Kidney (tissue), 14 donors: ENCODE measurements around the gene EPAS1. TPM values are rescaled to one million over a fixed set of nuclear protein-coding genes. Genes with fewer than 3 reads are reported as not detected.

ENCODE experiments used
- DNase-seq, 5 donors: peaks; one replicate each; pipeline ENCODE4 v3.0.0-alpha.2; 2013 to 2020
- FAIRE-seq: peaks from 2 replicates; lab custom pipeline; 2012; peaks lifted over from hg19 to GRCh38; lab: Jason Lieb, UNC
- H3K27ac ChIP-seq, 2 donors: one replicate each; pipeline ENCODE4 v1.7.0; 2013; ENCODE audit warnings: low read depth in 2 of 2, low read length in 2 of 2, inconsistent platforms in 1 of 2
- H3K27me3 ChIP-seq: one replicate; pipeline ENCODE4 v1.7.1; 2013; ENCODE audit warnings: low read length, inconsistent platforms; ENCODE audit not compliant: control insufficient read depth, insufficient read depth
- H3K36me3 ChIP-seq, 3 donors: one replicate each; pipeline versions ENCODE4 v1.7.0 to v1.7.1; 2013; ENCODE audit warnings: low read length in 3 of 3, control low read depth in 1 of 3, inconsistent platforms in 1 of 3; ENCODE audit not compliant: insufficient read depth in 3 of 3, control insufficient read depth in 2 of 3
- H3K4me1 ChIP-seq, 3 donors: one replicate each; pipeline versions ENCODE4 v1.7.0 to v1.7.1; 2013; ENCODE audit warnings: low read length in 3 of 3, inconsistent platforms in 1 of 3, low read depth in 1 of 3; ENCODE audit not compliant: control insufficient read depth in 2 of 3, insufficient read depth in 2 of 3
- H3K4me3 ChIP-seq, 3 donors: one replicate each; pipeline versions ENCODE4 v1.7.0 to v1.8.1; 2013; ENCODE audit warnings: low read length in 3 of 3, control low read depth in 1 of 3, inconsistent platforms in 1 of 3
- H3K9ac ChIP-seq, 3 donors: one replicate each; pipeline versions ENCODE4 v1.7.0 to v1.7.1; 2013; ENCODE audit warnings: low read length in 3 of 3, control low read depth in 1 of 3, inconsistent platforms in 1 of 3
- H3K9me3 ChIP-seq, 3 donors: one replicate each; pipeline versions ENCODE4 v1.7.0 to v1.7.1; 2013; ENCODE audit warnings: low read length in 3 of 3, control low read depth in 1 of 3, inconsistent platforms in 1 of 3; ENCODE audit not compliant: control insufficient read depth in 2 of 3, insufficient read depth in 1 of 3
- CTCF ChIP-seq: IDR thresholded peaks from 3 replicates; pipeline ENCODE4 v1.5.1; 2012; ENCODE audit warnings: mild to moderate bottlenecking, moderate library complexity, borderline replicate concordance; ENCODE audit not compliant: insufficient read depth; ENCODE audit errors: extremely low read depth
- intact Hi-C: fragments of 100-400 bp; cut with DNase I; formaldehyde crosslinking; loops from one replicate; pipeline ENCODE4 v1.11.1; 2022
- polyA plus RNA-seq: library from polyadenylated mRNA; stranded (reverse); fragments of 350-450 nt; fragmentation: Illumina TruSeq; extraction: RNeasy Lipid Tissue Mini Kit (QIAGEN cat#74804); gene quantifications from one replicate; pipeline ENCODE4 v1.2.3, GENCODE V29; 2014; ENCODE audit warnings: low read depth, low replicate concordance; ENCODE audit not compliant: insufficient read depth
- total RNA-seq: library from RNA; stranded (reverse); fragmentation: NEBNext Ultra II Directional; extraction: Animal tissue kit (Norgen Biotek cat#: 25700); gene quantifications from one replicate; pipeline ENCODE4 v1.2.1, GENCODE V29; 2021
- donor health status: control.
- donor health status: control.
- donor health status: control.
- donor health status: control.
- donor health status: control.
- donor health status: DM: yes; HTN: yes; CAD: no.
- donor health status: Normal renal cell carcinoma (clear cell type).

The EPAS1 gene
- total and polyA plus RNA-seq, 2 donors from 2014 or later, result 142 to 398 TPM

GRCh38 chr2:46431481-46432235 is 134.5 kb downstream of the EPAS1 start:
- H3K27ac ChIP-seq, result no peak overlapping the region
- DNase-seq, result no peak
- no peak for FAIRE-seq
- no peak overlapping the region for H3K4me3 ChIP-seq
- no peaks in the 10 kb centered on the region for H3K9me3 ChIP-seq
- peaks cover 0 to 3% (median 0%) of the 10 kb centered on the region in 3 donors for H3K4me1 ChIP-seq
- H3K9ac ChIP-seq, result no peak overlapping the region
- no peak for TF ChIP-seq CTCF
- no peaks in the 10 kb centered on the region for H3K36me3 ChIP-seq
- intact Hi-C loops, result no loop called here
- no peaks in the 10 kb centered on the region for H3K27me3 ChIP-seq

DNA sequence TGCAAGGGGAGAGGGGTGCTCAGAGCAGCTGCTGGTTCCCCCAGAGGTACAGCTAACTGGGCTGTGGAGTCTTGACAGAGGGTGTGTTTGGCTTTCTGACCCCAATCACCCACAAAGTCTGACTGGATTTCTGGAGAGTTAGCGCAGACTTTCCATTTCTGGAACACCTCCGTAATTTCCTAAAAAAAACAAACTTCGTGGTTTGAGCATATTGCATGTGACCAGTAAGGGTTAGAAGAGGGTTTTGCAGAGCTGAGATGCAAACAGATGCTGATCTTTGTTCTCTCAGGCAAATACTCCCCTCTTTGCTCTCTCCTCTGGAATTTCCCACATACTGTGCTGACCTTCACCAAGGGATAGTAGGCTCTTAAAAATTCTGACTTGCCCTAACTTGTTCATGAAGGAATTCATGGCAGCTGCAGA is 137.7 kb downstream of the EPAS1 start:
- no peak for FAIRE-seq

GRCh38 chr2:46435353-46435752 is 138.1 kb downstream of the EPAS1 start:
- H3K27ac ChIP-seq, result no peak overlapping the region
- no peak overlapping the region for H3K9ac ChIP-seq
- no peak overlapping the region for H3K4me3 ChIP-seq
- no peak for TF ChIP-seq CTCF
- no peak for FAIRE-seq
- H3K9me3 ChIP-seq, result no peaks in the 10 kb centered on the region
- intact Hi-C loops, result no loop called here
- no peak for DNase-seq
- peaks cover 0 to 3% (median 0%) of the 10 kb centered on the region in 3 donors for H3K4me1 ChIP-seq
- no peaks in the 10 kb centered on the region for H3K36me3 ChIP-seq
- H3K27me3 ChIP-seq, result no peaks in the 10 kb centered on the region

More for the DNA sequence above, 137.7 kb downstream of the EPAS1 start:
- Histone ChIP-seq H3K9me3 (no peaks in the 10 kb centered on the region), H3K9ac (no peak overlapping the region), H3K27me3 (no peaks in the 10 kb centered on the region), H3K27ac (no peak overlapping the region), H3K4me3 (no peak overlapping the region), H3K4me1 (peaks cover 0 to 3% (median 0%) of the 10 kb centered on the region in 3 donors), H3K36me3 (no peaks in the 10 kb centered on the region)
- intact Hi-C loops, result no loop called here
- no peak for TF ChIP-seq CTCF
- DNase-seq, result no peak
